Endometrial microvascular endothelial cells (primary cell): Measurements from ENCODE around the gene CHIT1. TPM values are rescaled to one million over a fixed set of nuclear protein-coding genes. Genes with fewer than 3 reads are reported as not detected.

ENCODE experiments used
- in situ Hi-C: cut with HindIII; loops from 2 replicates; pipeline ENCODE4 v1.10.0; 2017; ENCODE audit warnings: low sequenced_read_pairs, low pct_unique_long_range_greater_than_20kb; ENCODE audit errors: inconsistent ontology term
- total RNA-seq: library from RNA; depleted of rRNA; stranded (reverse); fragments of >200 nt; gene quantifications from one replicate; pipeline ENCODE4 v1.2.3, GENCODE V29; 2015; ENCODE audit errors: inconsistent ontology term

CHIT1 gene
- total RNA-seq, 1 donor from 2014 or later, result not detected

DNA sequence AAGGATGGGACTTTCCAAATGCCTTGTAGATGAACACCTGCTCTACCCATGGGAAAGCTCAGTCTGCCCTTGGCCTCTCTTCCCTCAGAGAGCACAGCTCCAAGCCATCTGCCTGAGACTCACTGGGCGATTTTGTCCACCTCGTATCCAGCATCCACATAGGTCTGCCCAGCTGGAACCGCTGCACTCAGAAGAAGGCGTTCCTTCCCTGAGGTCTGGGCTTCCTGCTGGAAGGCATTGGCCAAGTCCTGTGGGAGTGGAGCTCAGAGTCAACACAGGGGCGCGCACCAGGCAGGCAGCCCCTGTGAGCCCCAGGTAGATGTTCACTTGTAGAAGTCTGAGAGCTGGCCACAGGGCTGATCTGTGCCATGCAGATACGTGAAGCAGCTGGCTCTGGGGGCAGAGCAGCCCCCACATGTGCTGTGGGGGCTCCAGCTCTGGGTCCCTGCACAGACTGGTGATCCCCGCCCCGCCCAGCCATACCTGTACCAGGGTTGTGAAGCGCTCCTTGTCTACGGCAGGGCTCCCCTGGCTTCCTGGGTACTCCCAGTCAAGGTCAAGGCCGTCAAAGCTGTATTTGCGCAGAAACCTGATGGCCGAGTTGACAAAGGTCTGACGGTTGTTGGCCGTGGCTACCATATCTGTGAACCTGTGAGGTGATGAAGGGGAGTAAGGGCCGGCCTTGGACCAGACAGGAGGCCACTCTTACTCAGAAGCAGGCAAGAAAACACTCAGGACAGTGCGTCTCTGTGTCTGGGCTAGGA, 6.3 kb downstream of the CHIT1 start:
- in situ Hi-C loops, result no loop called here

DNA sequence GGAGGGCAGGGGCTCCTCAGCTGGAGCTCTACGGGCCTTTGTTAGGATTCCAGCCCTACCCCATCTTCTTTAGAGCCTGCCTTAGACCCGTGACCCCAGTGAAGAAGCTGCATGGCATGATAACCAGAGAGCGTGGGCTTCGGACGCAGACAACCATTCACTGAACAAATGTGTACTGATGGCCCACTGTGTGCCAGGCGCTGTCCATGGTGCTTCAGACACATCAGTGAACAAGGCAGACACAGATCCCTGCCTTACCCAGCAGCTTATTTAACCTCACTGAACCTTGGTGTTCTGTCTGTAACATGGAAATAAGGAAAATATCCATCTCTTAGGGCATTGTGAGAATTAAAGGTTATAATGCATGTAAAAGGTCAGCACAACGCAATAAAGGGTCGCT, 9.5 kb downstream of the CHIT1 start:
- in situ Hi-C loops, result no loop called here

DNA sequence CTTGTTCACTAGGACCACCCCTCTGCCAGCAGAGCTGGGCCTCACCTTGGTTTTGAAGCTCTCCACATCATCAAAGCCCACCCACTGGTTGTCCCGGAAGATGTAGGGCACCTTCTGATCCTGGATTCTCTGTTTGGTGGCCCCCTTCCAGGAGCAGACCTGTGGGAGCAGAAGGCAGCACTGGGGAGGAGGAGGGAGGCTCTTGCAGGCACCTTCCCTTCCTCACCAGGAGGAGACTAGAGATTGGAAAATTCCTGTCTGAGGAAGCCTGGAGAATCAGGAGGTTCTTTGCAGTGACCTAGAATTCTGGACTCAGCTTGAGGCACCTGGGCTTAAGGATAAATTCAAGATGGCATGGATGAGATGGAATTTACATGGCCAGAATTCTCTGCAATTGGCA, 10.3 kb downstream of the CHIT1 start:
- in situ Hi-C loops, result no loop called here

DNA sequence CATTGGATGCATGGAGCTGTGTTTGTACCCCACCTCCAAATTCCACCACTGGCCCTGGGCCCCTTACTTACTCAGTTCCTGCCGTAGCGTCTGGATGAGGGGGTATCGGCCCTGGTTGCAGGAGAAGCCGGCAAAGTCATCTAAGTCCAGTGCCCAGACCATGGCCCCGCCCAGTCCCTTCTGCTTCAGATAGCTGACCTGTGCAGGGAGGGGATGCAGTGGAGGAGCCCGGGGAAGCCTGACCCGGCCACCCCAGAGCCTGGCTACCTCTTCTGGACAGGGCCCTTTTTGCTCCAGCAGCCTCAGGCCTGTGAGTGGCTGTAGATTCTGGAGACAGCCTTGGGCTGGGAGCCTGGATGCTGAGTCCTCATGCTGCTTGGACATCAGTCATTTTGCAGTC, 11.8 kb downstream of the CHIT1 start:
- in situ Hi-C loops, result no loop called here

DNA sequence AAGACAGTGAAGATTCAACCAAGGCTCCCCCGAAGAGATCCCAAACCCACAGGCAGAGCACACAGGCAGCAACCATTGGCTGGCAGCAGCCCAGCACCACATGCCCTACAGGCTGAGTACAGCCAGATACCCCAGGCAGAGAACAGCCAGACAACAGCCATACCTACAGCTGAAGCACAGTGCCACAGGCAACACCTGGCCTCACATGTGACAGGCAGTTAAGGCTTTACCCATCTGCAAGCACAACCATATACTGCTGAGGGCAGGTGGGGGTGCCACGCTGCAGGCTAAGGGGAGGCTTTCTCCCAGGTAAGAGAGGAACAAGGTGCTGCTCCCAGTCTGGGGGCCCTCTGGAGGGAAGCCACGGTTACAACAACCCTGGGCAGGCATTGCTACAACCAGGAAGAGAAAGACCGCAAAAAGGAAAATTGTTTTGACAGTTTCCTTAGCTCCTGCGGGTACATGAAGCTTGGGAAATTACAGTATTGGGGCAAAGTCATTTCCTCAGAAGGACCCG, 12.3 kb downstream of the CHIT1 start:
- in situ Hi-C loops, result no loop called here

DNA sequence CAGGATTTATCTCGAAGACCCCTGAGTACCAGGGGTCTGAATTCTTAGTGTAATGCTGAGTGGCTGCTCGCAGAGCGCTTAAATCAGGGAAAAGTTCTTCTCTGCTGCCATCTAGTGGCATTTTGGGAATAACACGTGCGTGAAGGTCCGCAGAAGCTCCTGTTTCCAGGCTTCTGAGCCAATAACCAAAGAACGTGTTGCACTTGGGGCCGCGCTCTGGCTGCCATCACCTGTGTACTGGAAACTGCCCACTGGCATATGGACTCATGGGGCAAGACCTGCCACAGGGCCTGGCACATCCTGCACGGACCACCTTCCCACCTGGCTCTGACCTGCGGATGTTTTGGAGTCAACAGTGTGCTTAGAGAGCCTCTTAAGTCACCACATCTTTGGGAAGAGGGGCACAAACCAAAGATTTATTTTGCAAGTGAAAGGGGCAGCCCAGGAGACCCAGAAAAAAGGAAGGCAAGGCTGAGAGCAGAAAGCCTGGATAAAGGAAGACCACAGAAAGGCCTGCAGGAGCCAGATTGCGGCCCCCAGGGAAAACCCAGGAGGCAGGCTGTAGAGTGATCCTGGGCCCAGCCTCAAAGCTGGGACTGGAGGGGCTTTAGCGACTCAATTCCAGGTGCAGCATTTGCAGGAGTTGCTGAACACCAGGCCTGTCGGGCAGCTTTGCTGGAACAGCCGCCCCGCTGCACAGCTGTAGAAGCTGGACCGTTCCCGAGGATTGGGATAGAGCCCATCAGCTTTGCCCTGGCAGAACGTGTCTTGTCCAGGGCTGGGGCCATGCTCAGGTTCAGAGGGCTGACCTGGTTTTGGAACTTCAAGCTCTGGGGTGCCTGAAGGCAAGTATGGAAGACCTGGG, 13.0 kb downstream of the CHIT1 start:
- in situ Hi-C loops, result no loop called here

DNA sequence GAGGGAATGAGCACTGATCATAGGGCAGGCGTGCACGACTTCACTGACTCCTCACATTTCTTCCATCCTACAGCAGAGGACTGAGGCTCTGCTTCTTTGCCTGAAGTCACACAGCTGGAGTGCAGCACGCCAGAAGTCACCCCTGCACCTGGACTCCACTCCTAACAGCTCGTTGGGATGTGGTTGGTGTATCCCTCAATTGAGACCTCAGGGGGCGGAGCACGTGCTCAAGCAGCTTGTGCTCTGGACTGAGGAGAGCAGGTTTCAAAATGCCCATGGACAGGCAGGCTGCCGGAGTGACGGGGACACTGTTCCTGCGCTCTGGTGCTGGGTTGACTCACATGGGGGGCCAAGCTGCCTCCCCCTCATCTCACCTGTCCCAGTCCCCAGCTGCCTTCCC, 13.9 kb downstream of the CHIT1 start:
- in situ Hi-C loops, result no loop called here

DNA sequence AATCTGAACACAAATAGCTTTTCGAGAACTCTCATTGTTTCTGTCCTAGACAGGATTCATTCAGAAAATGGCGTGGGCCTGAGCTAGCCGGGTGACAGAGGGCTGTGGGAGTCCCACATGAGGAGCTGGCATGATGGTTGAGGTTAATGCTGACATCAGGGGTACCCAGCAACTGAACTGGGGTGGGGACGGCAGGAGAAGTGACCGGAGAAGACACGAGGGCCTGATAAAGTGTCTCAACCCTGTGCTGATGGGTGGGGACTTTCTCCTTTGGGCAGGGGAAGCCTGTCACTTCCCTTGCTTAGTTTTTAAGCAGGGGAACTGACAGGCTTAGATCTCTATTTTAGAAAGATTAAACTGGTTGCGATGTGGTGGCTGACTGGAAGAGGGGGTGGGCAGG, 14.6 kb downstream of the CHIT1 start:
- in situ Hi-C loops, result no loop called here

DNA sequence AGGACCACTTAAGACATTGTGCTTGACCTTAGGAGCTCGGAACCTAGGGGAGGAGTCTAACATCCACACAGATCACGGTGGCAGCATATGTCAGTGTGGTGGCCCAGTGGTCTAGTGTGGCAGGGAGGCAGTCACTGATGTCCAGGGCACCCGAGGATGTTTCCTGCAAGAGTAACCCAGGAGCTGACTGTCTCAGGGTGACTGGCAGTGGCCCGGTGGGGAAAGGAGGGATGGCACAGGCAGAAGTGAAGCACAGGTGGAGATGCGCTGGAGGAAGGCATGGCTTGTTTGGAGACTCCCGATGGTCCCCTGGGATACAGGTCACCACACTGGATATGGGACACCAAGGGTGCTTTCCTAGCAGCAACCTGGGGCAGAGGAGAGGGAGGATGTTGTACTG, 16.3 kb downstream of the CHIT1 start:
- in situ Hi-C loops, result no loop called here

DNA sequence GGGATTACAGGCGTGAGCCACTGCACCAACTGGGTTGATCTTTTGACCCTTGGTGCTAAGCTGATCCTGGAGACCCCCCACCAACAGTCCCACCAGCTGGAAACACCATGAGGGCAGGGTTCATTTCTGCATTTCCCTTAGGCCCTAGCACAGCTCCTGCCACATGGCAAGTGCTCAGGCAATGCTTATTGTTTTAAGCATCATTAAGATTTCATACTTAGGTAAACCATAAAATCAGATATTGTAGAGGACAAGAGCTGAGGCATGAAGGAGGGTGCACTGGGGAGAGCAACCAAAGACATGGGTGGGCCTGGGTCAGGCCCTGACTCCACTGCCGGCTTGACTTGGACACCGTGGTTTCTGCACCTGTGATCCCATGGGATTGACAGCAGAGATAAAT, 17.7 kb downstream of the CHIT1 start:
- in situ Hi-C loops, result no loop called here

DNA sequence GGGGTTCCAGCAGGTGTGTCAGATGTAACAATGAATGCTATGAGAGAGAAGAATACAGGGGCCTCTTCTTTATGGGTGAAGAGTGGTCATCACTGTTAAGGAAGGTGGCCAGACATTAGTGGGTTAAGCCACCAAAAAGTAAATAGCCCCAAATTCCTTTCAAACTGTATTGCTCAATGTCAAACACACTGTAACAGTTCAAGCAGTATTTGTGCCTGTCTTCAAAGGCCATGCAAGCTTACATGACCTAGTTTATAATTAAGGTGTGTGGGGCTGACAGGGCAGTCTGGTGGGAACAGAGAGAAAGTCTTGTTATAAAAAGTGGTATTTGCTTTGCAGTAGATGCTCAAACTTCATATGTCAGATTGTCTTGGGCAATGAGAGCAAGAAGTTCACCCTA, 18.5 kb downstream of the CHIT1 start:
- in situ Hi-C loops, result no loop called here

DNA sequence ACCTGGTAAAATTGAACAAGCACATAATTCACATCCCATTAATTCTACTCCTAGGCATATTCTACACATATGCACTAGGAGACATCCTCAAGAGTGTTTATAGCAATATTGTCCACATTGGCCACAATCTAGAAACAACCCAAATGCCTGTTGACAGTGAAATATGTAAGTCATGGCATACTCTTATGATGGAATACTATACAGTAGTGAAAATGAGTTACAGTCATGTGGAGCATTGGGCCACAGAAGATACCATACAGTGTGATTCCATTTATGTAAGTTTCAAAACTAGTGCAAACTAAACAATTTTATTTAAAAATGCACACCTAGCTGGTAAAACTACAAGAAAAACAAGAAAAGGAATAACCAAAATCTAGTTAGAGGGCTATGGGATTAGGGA, 19.1 kb downstream of the CHIT1 start:
- in situ Hi-C loops, result no loop called here

DNA sequence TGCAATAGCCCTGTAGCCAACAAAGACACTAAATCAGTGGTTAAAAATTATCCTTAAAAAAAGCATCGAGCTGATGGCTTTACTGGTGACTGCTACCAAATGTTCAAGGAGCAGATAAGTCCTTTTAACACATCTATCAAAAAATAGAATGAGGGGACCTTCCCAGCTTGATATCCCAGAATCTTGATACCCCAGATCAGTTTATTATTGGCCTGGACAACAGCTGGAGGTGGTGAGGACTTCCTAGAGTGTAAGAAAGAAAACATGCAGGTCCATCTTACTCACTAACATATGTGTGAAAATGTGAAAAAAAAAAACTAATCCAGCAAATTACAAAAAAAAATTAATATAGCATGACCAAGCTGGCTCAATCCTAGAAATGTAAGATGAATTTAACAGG, 21.3 kb downstream of the CHIT1 start:
- in situ Hi-C loops, result no loop called here

DNA sequence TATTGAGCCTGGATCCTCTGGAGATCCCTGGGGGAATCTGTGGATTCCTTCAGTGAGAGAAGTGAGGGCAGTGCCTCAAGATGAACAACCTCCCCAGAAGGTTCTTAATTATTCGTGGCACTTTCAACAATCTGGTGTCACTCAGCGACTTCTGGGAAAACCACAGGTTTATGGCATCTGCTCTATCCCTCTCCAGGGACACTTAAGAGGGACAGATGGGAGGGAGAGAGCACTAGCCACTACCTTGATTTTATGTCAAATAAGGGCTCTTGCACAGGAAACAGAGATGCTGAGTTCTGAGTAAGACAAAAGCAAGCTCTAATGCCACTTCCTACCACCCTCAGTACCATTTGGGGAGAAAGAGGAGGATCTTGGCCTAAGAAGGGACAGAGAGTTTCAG, 21.7 kb downstream of the CHIT1 start:
- in situ Hi-C loops, result no loop called here

DNA sequence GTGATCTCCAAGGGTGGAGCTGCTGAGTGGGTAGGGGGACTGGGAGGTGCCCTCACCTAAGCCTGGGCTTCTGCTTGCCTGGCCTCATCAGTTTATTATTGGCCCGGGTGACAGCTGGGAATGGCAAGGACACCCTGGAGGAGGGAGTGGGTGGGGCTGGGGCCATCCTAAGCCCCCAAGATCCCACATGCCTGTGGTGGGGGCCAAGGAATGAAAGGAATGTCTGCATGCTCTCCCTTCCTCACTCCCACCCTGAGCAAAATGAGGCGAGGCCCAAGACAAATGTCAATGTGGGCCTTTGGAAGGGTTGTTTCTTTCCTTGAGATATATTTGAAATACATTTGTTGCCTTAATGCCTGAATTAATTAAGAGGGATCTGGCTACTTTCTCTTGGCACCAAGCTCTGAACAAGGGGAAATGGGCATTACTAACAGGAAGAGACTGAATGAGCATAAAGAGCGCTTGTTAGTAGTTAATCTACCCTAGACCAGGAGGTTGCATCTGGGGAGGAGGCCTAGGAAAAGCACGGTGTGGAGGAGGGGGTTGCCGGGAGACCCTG, 23.3 kb downstream of the CHIT1 start:
- in situ Hi-C loops, result no loop called here

DNA sequence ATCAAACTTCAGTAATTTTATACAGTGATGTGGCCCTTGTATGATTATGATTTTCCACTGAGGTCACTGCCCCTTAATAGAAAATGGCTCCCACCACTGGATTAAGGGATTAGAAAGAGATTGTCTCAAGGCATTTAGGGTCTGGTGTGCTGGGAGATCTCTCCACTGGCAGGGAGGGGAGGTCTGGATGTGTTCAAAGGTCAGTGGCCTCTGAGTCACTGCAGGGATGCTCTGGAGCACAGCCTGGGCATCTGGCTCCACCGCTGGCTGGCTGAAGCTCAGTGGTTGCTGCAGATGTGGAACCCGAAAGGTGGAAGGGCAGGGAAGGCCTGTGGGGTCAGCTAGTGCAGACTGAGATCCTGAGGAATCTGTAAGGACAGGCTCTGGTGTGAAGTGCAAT, 24.7 kb downstream of the CHIT1 start:
- in situ Hi-C loops, result no loop called here

DNA sequence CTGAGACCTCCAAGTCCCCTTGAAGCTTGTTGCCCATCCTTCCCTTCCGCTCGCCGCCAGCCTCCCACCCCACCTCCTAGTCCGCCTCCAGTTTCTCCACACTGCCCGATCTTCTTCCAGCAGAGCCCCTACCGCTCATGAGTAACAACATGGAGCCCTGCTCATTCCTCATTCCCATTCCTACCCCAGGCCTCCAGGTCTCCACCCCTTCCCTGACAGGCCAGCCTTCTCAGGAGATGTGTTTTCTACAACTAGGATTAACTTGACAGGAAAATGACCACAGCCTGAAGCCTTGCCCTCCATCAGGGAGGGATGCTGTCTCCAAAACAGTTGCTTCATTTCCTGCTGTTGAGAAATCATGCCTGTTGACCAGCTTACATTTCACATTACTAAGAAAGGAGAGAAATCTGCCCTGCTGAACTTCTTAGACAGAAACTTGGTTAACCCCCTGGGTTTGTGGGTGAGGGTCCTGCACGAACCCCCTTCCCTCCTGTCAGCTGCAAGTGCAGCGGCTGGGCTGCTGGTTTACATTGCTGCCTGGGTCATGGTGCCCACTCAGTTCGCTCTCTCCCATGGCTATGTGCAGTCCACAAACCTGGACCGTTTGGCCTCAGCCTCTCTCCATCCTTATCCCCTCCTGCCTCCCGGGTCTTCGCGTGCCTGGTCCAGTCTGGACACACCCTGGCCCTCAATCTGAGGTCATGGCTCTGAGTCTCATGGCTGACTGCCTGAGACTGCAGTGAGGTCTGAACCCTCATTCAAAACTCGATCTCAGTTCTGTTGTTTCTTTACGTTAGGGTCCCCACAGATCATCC, 26.8 kb downstream of the CHIT1 start:
- in situ Hi-C loops, result no loop called here

DNA sequence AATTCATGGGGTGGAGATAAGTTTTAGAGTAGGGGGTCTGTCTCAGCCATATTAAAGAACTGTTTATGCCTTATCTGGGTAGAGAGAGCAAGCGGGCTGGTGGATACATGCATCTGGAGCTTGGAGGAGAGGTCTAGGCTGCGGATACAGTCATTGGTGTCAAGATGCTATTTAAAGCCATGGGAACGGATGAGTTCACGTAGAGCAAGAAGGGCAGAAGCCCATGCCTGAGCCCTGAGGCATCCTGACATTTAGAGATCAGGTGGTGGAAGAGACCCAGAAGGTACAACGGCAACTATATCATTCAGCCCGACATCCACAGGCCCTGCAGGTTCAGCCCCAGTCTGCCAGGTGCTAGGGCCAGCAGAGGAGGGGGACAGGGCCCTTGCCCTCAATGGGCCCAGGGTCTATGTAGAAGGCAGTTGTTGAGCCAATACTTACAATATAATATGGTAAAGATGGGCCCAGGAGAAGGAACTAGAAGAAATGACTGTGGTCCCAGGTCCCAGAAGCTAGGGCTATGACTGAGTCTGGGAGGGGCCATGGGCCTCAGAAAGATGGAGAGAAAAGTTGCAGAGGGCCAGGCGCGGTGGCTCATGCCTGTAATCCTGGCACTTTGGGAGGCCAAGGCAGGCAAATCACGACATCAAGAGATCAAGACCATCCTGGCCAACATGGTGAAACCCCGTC, 27.8 kb downstream of the CHIT1 start:
- in situ Hi-C loops, result no loop called here

DNA sequence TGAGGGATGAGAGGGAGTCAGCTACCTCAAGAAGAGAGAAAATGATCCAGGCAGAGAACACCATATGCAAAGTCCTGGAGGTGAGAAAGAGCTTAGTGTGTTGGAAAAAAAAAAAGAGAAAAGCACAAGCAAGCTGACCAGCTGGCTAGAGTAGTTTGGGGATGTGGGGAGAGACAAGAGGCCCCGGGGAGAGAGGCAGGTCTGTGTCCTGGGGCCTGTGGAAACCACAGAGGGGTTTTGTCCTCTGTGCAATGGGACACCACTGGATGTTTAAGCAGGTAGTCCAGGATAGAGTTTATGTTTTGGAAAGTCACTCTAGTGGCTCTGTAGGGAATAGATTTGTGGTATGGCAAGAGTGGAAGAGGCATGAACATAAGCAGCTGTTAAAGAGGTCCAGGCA, 28.6 kb downstream of the CHIT1 start:
- in situ Hi-C loops, result no loop called here
